ENCODE data around the gene MYLIP. TPM values are rescaled to one million over a fixed set of nuclear protein-coding genes. Genes with fewer than 3 reads are reported as not detected.

The MYLIP gene
- total RNA-seq, 4 donors from 2014 or later, result 49.9 to 131 (median 79.3) TPM

DNA sequence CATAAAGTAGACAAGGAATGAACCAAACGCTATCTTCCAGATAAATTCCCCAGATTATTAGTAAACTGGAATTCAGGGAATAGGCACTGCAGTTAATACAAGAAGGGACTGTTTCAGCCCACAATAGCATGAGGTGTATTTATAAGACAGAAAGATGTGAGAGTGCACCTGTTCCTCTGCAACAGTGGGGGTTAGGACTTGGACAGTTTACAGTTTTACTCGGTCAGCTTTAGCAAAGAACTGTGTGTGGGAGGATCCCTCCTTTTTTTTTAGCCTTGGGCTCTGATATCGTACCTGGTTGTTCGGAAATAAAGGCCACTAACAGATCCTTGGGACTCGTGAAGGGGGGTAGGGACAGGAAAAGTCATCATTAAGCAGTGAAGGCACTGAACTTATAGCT, 2.0 kb upstream of the MYLIP start:
- Histone ChIP-seq H3K9me3 (no peaks in the 10 kb centered on the region), H3K27ac (no peak overlapping the region), H3K27me3 (no peaks in the 10 kb centered on the region), H3K4me1 (peaks cover 0 to 17% (median 4%) of the 10 kb centered on the region in 3 donors), H3K4me3 (no peak overlapping the region), H3K36me3 (no peaks in the 10 kb centered on the region)
- no peak for ATAC-seq
- 83 to 89% methylated on average over 3 to 5 of the region's 5 CpGs for WGBS, 2 donors (ENCODE audit: low coverage in 1 of 2)
- TF ChIP-seq, protein P1, sequence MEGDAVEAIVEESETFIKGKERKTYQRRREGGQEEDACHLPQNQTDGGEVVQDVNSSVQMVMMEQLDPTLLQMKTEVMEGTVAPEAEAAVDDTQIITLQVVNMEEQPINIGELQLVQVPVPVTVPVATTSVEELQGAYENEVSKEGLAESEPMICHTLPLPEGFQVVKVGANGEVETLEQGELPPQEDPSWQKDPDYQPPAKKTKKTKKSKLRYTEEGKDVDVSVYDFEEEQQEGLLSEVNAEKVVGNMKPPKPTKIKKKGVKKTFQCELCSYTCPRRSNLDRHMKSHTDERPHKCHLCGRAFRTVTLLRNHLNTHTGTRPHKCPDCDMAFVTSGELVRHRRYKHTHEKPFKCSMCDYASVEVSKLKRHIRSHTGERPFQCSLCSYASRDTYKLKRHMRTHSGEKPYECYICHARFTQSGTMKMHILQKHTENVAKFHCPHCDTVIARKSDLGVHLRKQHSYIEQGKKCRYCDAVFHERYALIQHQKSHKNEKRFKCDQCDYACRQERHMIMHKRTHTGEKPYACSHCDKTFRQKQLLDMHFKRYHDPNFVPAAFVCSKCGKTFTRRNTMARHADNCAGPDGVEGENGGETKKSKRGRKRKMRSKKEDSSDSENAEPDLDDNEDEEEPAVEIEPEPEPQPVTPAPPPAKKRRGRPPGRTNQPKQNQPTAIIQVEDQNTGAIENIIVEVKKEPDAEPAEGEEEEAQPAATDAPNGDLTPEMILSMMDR (IDR thresholded peaks at IDR 0.05), result no peak
- no peak for TF ChIP-seq POLR2AphosphoS5 (IDR thresholded peaks at IDR 0.05)
- no peak for TF ChIP-seq POLR2A (IDR thresholded peaks at IDR 0.05)
- TF ChIP-seq EP300 (IDR thresholded peaks at IDR 0.05), result no peak

DNA sequence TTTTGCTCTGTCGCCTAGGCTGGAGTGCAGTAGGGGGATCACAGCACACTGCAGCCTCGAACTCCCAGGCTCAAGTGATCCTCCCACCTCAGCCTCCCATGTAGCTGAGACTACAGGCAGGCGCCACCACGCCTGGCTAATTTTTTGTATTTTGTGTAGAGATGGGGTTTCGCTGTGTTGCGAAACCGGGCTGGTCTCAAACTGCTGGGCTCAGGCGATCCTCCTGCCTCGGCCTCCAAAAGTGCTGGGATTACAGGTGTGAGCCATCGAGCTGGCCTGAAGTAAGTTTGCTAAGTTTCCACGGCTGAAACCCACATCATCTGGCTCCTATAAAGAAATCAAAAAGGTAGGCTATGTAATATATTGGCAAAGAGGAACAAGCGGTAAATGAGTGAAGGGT, 1.4 kb upstream of the MYLIP start:
- WGBS, 2 donors (ENCODE audit: low coverage in 1 of 2), result 80 to 98% methylated on average over 1 to 12 of the region's 12 CpGs
- H3K27me3 ChIP-seq, result no peaks in the 10 kb centered on the region
- peaks cover 1 to 23% (median 6%) of the 10 kb centered on the region in 3 donors for H3K4me1 ChIP-seq
- H3K27ac ChIP-seq, result no peak overlapping the region
- ATAC-seq, result no peak
- TF ChIP-seq POLR2A (IDR thresholded peaks at IDR 0.05) (no peak), POLR2AphosphoS5 (IDR thresholded peaks at IDR 0.05) (no peak), EP300 (IDR thresholded peaks at IDR 0.05) (no peak)
- TF ChIP-seq, protein P1 (IDR thresholded peaks at IDR 0.05), result no peak
- H3K9me3 ChIP-seq, result no peaks in the 10 kb centered on the region
- H3K4me3 ChIP-seq, result no peak overlapping the region
- H3K36me3 ChIP-seq, result no peaks in the 10 kb centered on the region

DNA sequence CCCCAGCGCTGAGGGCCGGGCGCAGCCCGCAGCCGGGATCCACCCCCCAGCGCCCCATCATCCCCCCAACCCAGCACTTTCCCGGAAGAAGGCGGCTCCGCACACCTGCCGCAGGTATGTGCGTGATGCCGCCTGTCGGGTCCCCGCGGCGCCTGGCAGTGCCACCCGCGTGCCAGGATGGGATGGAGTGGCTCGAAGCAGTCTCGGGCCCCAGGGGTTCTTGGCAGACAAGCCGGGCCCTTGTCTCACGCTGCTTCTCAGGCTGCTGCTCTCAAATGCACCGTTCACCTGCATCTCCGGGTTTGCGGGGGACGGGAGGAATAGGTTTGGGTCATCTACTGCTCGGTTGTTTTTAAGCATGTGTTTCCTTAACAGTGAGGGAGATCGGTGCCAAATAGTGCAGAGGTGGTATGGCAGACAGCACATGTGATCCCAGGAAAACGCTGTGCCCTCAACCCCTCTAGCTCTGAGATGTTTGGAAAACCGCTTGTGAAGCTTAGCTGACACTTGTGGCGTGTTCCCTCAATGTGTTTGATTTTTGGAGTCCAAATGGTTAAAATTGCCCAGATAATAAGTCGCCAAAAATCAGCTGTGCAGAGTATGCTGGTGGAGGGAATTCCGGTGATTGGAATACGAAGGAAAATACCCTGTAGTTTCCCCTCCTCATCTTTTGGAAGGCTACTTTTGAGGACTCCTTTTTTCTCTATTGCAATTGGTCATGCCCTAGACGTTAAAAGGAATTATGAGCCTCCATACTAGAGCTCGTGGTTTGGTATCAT, 926 bp downstream of the MYLIP start:
- no peak for ATAC-seq
- no peaks in the 10 kb centered on the region for H3K36me3 ChIP-seq

DNA sequence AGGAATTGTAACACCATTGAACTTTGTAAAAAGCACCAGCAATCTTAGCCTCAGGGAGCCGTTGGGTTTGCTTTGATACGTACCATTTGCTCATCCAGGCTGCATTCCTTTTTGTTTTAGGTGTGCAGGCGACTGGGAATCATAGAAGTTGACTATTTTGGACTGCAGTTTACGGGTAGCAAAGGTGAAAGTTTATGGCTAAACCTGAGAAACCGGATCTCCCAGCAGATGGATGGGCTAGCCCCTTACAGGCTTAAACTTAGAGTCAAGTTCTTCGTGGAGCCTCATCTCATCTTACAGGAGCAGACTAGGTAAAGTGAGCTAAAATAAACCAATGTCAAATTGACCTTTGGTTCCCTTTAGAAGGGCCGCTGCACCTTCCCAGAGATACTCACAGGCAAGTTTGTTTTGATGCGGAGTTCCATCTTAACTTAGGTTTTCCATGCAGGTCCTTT, 1.6 kb downstream of the MYLIP start:
- ATAC-seq, result no peak
- 5 to 54% methylated on average over 4 to 5 of the region's 8 CpGs for WGBS, 2 donors (ENCODE audit: low coverage in 1 of 2)
- H3K27ac ChIP-seq, result peak overlapping the region; percentile 94 to 98 (median 98)
- H3K4me1 ChIP-seq, result peaks cover 8 to 45% (median 27%) of the 10 kb centered on the region in 3 donors
- TF ChIP-seq, protein P1 (IDR thresholded peaks at IDR 0.05), result no peak
- TF ChIP-seq EP300 (IDR thresholded peaks at IDR 0.05), result no peak
- TF ChIP-seq POLR2A (IDR thresholded peaks at IDR 0.05), result no peak
- TF ChIP-seq POLR2AphosphoS5 (IDR thresholded peaks at IDR 0.05), result no peak
- no peaks in the 10 kb centered on the region for H3K36me3 ChIP-seq
- H3K27me3 ChIP-seq, result no peaks in the 10 kb centered on the region
- peak overlapping the region; percentile 95 to 99 for H3K4me3 ChIP-seq
- H3K9me3 ChIP-seq, result no peaks in the 10 kb centered on the region

More for the DNA sequence above, 926 bp downstream of the MYLIP start:
- peak overlapping the region; percentile 94 to 98 (median 98) for H3K27ac ChIP-seq
- peaks cover 3 to 40% (median 21%) of the 10 kb centered on the region in 3 donors for H3K4me1 ChIP-seq
- WGBS, 2 donors (ENCODE audit: low coverage in 1 of 2), result 0 to 21% methylated on average over 8 to 10 of the region's 36 CpGs
- H3K9me3 ChIP-seq, result no peaks in the 10 kb centered on the region
- no peaks in the 10 kb centered on the region for H3K27me3 ChIP-seq
- TF ChIP-seq EP300 (IDR thresholded peaks at IDR 0.05), result no peak
- TF ChIP-seq, protein P1 (IDR thresholded peaks at IDR 0.05), result no peak
- no peak for TF ChIP-seq POLR2AphosphoS5 (IDR thresholded peaks at IDR 0.05)
- no peak for TF ChIP-seq POLR2A (IDR thresholded peaks at IDR 0.05)
- peak overlapping the region; percentile 95 to 99 for H3K4me3 ChIP-seq

All from gastroesophageal sphincter (tissue), 4 donors.